GM23248 (cell line): ENCODE measurements around the gene METTL21C. TPM values are rescaled to one million over a fixed set of nuclear protein-coding genes. Genes with fewer than 3 reads are reported as not detected.
A peak's percentile ranks its signal among the peaks of the same experiment; 100 is the strongest.

Source experiments
- DNase-seq: peaks from one replicate; pipeline ENCODE4 v3.0.0-alpha.2; 2015
- H2AFZ ChIP-seq: fragments of 200-600 bp; sonication (generic); 2 replicates; pipeline ENCODE4 v1.6.1; 2016; ENCODE audit warnings: antibody characterized with exemption
- H3F3A ChIP-seq: fragments of 200-600 bp; sonication (generic); 2 replicates; pipeline ENCODE4 v1.6.1; 2016; ENCODE audit warnings: mild to moderate bottlenecking, antibody characterized with exemption, mixed run types; ENCODE audit not compliant: insufficient read depth
- H3K27ac ChIP-seq: fragments of 200-600 bp; sonication (generic); 2 replicates; pipeline ENCODE4 v1.5.1; 2016; ENCODE audit warnings: mild to moderate bottlenecking
- H3K27me3 ChIP-seq: fragments of 200-600 bp; sonication (generic); replicated peaks from 2 replicates; pipeline ENCODE4 v1.6.1; 2016; ENCODE audit warnings: mild to moderate bottlenecking; ENCODE audit not compliant: insufficient read depth
- H3K36me3 ChIP-seq: fragments of 200-600 bp; sonication (generic); 2 replicates; pipeline ENCODE4 v1.6.1; 2016; ENCODE audit warnings: low read depth, mild to moderate bottlenecking
- H3K4me1 ChIP-seq: fragments of 200-600 bp; sonication (generic); 2 replicates; pipeline ENCODE4 v1.6.1; 2016; ENCODE audit warnings: mild to moderate bottlenecking; ENCODE audit not compliant: insufficient read depth
- H3K4me2 ChIP-seq: fragments of 200-600 bp; sonication (generic); one replicate; pipeline ENCODE4 v1.6.1; 2016; ENCODE audit warnings: mild to moderate bottlenecking; ENCODE audit not compliant: unreplicated experiment
- H3K4me3 ChIP-seq: fragments of 200-600 bp; sonication (generic); 2 replicates; pipeline ENCODE4 v1.5.1; 2016; ENCODE audit warnings: mild to moderate bottlenecking
- H3K79me2 ChIP-seq: fragments of 200-600 bp; sonication (generic); 2 replicates; pipeline ENCODE4 v1.6.1; 2016; ENCODE audit warnings: mild to moderate bottlenecking; ENCODE audit not compliant: insufficient read depth
- H3K9ac ChIP-seq: fragments of 200-600 bp; sonication (generic); 2 replicates; pipeline ENCODE4 v1.6.1; 2016; ENCODE audit warnings: mild to moderate bottlenecking
- H3K9me2 ChIP-seq: fragments of 200-600 bp; sonication (generic); 2 replicates; pipeline ENCODE4 v1.6.1; 2016; ENCODE audit warnings: mixed run types, mild to moderate bottlenecking, moderate library complexity; ENCODE audit not compliant: insufficient read depth
- H3K9me3 ChIP-seq: fragments of 200-600 bp; sonication (generic); one replicate; pipeline ENCODE4 v1.6.1; 2017; ENCODE audit warnings: low read depth
- H4K20me1 ChIP-seq: fragments of 200-600 bp; sonication (generic); 2 replicates; pipeline ENCODE4 v1.6.0; 2016; ENCODE audit not compliant: insufficient read depth
- EZH2 ChIP-seq: fragments of 200-600 bp; sonication (generic); IDR thresholded peaks from 2 replicates; pipeline ENCODE4 v1.6.1; 2018; ENCODE audit warnings: antibody characterized with exemption, mild to moderate bottlenecking; ENCODE audit not compliant: insufficient read depth, poor library complexity, severe bottlenecking
- EZH2phosphoT487 ChIP-seq: fragments of 200-600 bp; sonication (generic); IDR thresholded peaks from 2 replicates; pipeline ENCODE4 v1.6.1; 2018; ENCODE audit warnings: antibody characterized with exemption, moderate library complexity, mild to moderate bottlenecking, low read depth; ENCODE audit not compliant: insufficient read depth
- WGBS, 2 experiments: methylation state at CpG; one replicate each; pipeline ENCODE4 v1.1.6; 2015 to 2017; ENCODE audit warnings: low lambda C conversion rate in 2 of 2, low coverage in 1 of 2; ENCODE audit errors: missing lambda C conversion rate in 2 of 2; 5-methylcytosine and 5-hydroxymethylcytosine counted together
- in situ Hi-C: fragments of 300-500 bp; cut with MboI; formaldehyde crosslinking; loops from 2 replicates; pipeline ENCODE4 v1.15.0; 2020
- polyA plus RNA-seq: library from polyadenylated mRNA; unstranded; fragments of >200 nt; fragmentation: Nextera tagmentation; extraction: Ambion mirVana; gene quantifications from 2 replicates; pipeline ENCODE4 v1.2.1, GENCODE V29; 2016
- total RNA-seq: library from RNA; depleted of rRNA; stranded (reverse); fragments of >200 nt; shearing (Covaris generic); gene quantifications from 2 replicates; pipeline ENCODE4 v1.2.3, GENCODE V29; 2014; rRNA removed

The METTL21C gene
- total RNA-seq: not detected in 2 replicates
- polyA plus RNA-seq: not detected in 2 replicates

- Histone ChIP-seq H3K36me3 (no peaks in the 10 kb centered on the region), H4K20me1 (no peaks in the 10 kb centered on the region), H3K27ac (no peak within 1 kb of the TSS), H3K4me2 (no peak within 1 kb of the TSS), H3K4me3 (no peak within 1 kb of the TSS), H3F3A (no peaks in the 10 kb centered on the region), H3K4me1 (peaks cover 11% of the 10 kb centered on the region; the same call in 1 of the 2 replicates), H2AFZ (no peak within 1 kb of the TSS), H3K9me3 (no peaks in the 10 kb centered on the region), H3K27me3 (peaks cover 12% of the 10 kb centered on the region; the same call in 1 of the 2 replicates), H3K79me2 (no peaks in the 10 kb centered on the region), H3K9me2 (no peaks in the 10 kb centered on the region), H3K9ac (no peak within 1 kb of the TSS)
- TF ChIP-seq EZH2 (no peak), EZH2phosphoT487 (no peak)
- DNase-seq: no peak
- WGBS, 2 experiments: 68 to 75% methylated on average over 6 of the region's 6 CpGs
- in situ Hi-C loops: no loop called here
These were observed at the start of gene METTL21C for GRCh38 chr13:102694937-102695336. TSS of gene METTL21C (minus strand) at chr13:102695044. CDS start at chr13:102694498, 546 bp downstream.

GRCh38 chr13:102742506-102742905, 47.7 kb upstream of the METTL21C start:
- no peaks in the 10 kb centered on the region for H3K79me2 ChIP-seq
- no peak overlapping the region for H3K9ac ChIP-seq
- H3K4me1 ChIP-seq: no peaks in the 10 kb centered on the region
- in situ Hi-C loops: no loop called here
- H4K20me1 ChIP-seq: no peaks in the 10 kb centered on the region
- H3K27ac ChIP-seq: no peak overlapping the region
- peaks cover 27% of the 10 kb centered on the region for H3K27me3 ChIP-seq
- no peaks in the 10 kb centered on the region for H3K36me3 ChIP-seq
- no peak overlapping the region for H2AFZ ChIP-seq
- H3K9me2 ChIP-seq: no peaks in the 10 kb centered on the region
- no peak overlapping the region for H3K4me3 ChIP-seq
- H3F3A ChIP-seq: no peaks in the 10 kb centered on the region
- no peaks in the 10 kb centered on the region for H3K9me3 ChIP-seq
- TF ChIP-seq EZH2: no peak
- no peak for TF ChIP-seq EZH2phosphoT487
- H3K4me2 ChIP-seq: no peak overlapping the region
- no peak for DNase-seq

GRCh38 chr13:102742101-102742500, 47.3 kb upstream of the METTL21C start:
- Histone ChIP-seq H3K9ac (no peak overlapping the region), H3K4me3 (no peak overlapping the region), H3F3A (no peaks in the 10 kb centered on the region), H3K9me3 (no peaks in the 10 kb centered on the region), H3K27me3 (peaks cover 30% of the 10 kb centered on the region), H3K9me2 (no peaks in the 10 kb centered on the region), H4K20me1 (no peaks in the 10 kb centered on the region), H3K27ac (no peak overlapping the region), H2AFZ (no peak overlapping the region), H3K4me2 (no peak overlapping the region), H3K4me1 (no peaks in the 10 kb centered on the region), H3K79me2 (no peaks in the 10 kb centered on the region), H3K36me3 (no peaks in the 10 kb centered on the region)
- in situ Hi-C loops: no loop called here
- TF ChIP-seq EZH2: no peak
- TF ChIP-seq EZH2phosphoT487: no peak
- no peak for DNase-seq
- 12 to 15% methylated on average over 1 of the region's 1 CpG for WGBS, 2 experiments

GRCh38 chr13:102729560-102730270, 34.9 kb upstream of the METTL21C start:
- H3K9ac ChIP-seq: no peak overlapping the region
- no peaks in the 10 kb centered on the region for H3F3A ChIP-seq
- no peaks in the 10 kb centered on the region for H3K36me3 ChIP-seq
- in situ Hi-C loops: loop anchor here (10.0 kb wide), 1 partner anchor 145 kb away; no protein-coding TSS in a partner anchor
- no peak for TF ChIP-seq EZH2phosphoT487
- no peak for TF ChIP-seq EZH2
- no peaks in the 10 kb centered on the region for H3K4me1 ChIP-seq
- H3K9me2 ChIP-seq: no peaks in the 10 kb centered on the region
- DNase-seq: peak; percentile 58
- no peaks in the 10 kb centered on the region for H3K79me2 ChIP-seq
- no peak overlapping the region for H3K4me3 ChIP-seq
- H3K27ac ChIP-seq: no peak overlapping the region
- H3K4me2 ChIP-seq: no peak overlapping the region
- 56 to 59% methylated on average over 8 of the region's 8 CpGs for WGBS, 2 experiments
- H3K9me3 ChIP-seq: no peaks in the 10 kb centered on the region
- H4K20me1 ChIP-seq: no peaks in the 10 kb centered on the region
- H2AFZ ChIP-seq: no peak overlapping the region
- H3K27me3 ChIP-seq: peaks cover 19% of the 10 kb centered on the region
